Measurements from ENCODE around the gene ARF3.

DNA sequence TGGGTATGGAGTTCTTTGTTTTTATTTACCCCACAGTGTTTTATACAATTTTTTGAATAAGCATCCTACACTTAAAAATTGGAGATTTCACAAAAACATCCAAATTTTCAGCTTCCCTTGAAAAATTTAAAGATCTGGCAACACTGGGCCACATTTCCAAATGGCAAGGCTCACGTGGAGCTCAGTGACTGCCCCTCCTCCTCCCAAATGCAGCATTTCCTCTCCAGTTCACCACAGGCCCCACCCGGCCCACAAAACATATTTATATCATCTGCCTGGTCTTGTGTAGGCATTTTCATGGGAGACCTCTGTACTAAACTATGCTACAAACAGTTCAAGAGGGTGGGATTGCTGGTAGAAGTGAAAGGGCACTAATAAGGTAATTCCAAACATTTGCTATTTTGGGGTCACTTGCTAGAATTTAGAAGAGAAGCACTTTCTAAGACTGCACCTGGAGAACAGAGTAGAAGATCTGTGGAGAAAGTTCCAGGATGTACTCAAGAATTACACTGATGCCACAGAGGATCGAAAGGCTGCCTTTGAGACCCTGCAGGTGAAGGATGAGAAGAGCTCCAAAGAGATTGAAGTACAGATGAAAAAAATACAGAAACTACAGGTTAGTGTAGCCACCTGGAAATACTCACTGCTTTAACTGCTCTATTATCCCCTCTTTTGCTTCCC is 39.3 kb downstream of the ARF3 start:
- TF ChIP-seq EP300 (IDR thresholded peaks at IDR 0.05; ENCODE audit: borderline replicate concordance in 1 of 2, low read depth in 1 of 2, low read length in 1 of 2), result no peak
- TF ChIP-seq, protein P1, sequence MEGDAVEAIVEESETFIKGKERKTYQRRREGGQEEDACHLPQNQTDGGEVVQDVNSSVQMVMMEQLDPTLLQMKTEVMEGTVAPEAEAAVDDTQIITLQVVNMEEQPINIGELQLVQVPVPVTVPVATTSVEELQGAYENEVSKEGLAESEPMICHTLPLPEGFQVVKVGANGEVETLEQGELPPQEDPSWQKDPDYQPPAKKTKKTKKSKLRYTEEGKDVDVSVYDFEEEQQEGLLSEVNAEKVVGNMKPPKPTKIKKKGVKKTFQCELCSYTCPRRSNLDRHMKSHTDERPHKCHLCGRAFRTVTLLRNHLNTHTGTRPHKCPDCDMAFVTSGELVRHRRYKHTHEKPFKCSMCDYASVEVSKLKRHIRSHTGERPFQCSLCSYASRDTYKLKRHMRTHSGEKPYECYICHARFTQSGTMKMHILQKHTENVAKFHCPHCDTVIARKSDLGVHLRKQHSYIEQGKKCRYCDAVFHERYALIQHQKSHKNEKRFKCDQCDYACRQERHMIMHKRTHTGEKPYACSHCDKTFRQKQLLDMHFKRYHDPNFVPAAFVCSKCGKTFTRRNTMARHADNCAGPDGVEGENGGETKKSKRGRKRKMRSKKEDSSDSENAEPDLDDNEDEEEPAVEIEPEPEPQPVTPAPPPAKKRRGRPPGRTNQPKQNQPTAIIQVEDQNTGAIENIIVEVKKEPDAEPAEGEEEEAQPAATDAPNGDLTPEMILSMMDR (IDR thresholded peaks at IDR 0.05), result no peak
- no peak for TF ChIP-seq TCF12 (IDR thresholded peaks at IDR 0.05)
- TF ChIP-seq FOSL2 (IDR thresholded peaks at IDR 0.05; ENCODE audit: borderline replicate concordance, low read depth), result no peak
- TF ChIP-seq POLR2AphosphoS5 (IDR thresholded peaks at IDR 0.05; ENCODE audit: low read depth, low read length), result no peak
- no peak for TF ChIP-seq YY1 (IDR thresholded peaks at IDR 0.05; ENCODE audit: low read depth)
- no peak for TF ChIP-seq GABPA (IDR thresholded peaks at IDR 0.05; ENCODE audit: low read depth)
- TF ChIP-seq TEAD4 (IDR thresholded peaks at IDR 0.05; ENCODE audit: borderline replicate concordance, insufficient read depth), result no peak
- no peak for TF ChIP-seq RCOR1 (IDR thresholded peaks at IDR 0.05; ENCODE audit: low read length)
- no peak for TF ChIP-seq CHD2 (IDR thresholded peaks at IDR 0.05; ENCODE audit: low read length, partially characterized antibody)
- TF ChIP-seq ELF1 (IDR thresholded peaks at IDR 0.05), result no peak
- TF ChIP-seq, protein P2, sequence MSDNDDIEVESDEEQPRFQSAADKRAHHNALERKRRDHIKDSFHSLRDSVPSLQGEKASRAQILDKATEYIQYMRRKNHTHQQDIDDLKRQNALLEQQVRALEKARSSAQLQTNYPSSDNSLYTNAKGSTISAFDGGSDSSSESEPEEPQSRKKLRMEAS (IDR thresholded peaks at IDR 0.05; ENCODE audit: low read depth), result no peak

Data from SK-N-SH (cell line).